M059J (cell line): ENCODE measurements around the gene LMAN1L. TPM values are rescaled to one million over a fixed set of nuclear protein-coding genes. Genes with fewer than 3 reads are reported as not detected.
A peak's percentile ranks its signal among the peaks of the same experiment; 100 is the strongest.
"Not testable (repeated sequence)": the region's sequence is repeated elsewhere in the genome, so short reads cannot be mapped to it uniquely, and the experiment has no call there.

ENCODE experiments used
- DNase-seq: peaks from one replicate; pipeline ENCODE4 v3.0.0-alpha.2; 2012; ENCODE audit warnings: low read depth
- total RNA-seq: library from RNA; depleted of rRNA; stranded (reverse); fragments of >200 nt; shearing (Covaris generic); gene quantifications from 2 replicates; pipeline ENCODE4 v1.2.3, GENCODE V29; 2014

LMAN1L gene
- total RNA-seq, 1 experiment from 2014 or later = not detected

GRCh38 chr15:74782259-74783071, 30.2 kb upstream of the LMAN1L start:
- no peak for DNase-seq

GRCh38 chr15:74783072-74783807, 29.4 kb upstream of the LMAN1L start:
- DNase-seq = no peak

- no peak for DNase-seq
These were observed 28.8 kb upstream of the LMAN1L start for GRCh38 chr15:74783808-74784175.

- DNase-seq = no peak
These were observed 28.0 kb upstream of the LMAN1L start for GRCh38 chr15:74784426-74785193.

GRCh38 chr15:74785194-74786032, 27.2 kb upstream of the LMAN1L start:
- no peak for DNase-seq

GRCh38 chr15:74786081-74786480, 26.6 kb upstream of the LMAN1L start:
- DNase-seq = not testable (repeated sequence)

GRCh38 chr15:74786551-74787165, 26.0 kb upstream of the LMAN1L start:
- no peak for DNase-seq

GRCh38 chr15:74787251-74788041, 25.2 kb upstream of the LMAN1L start:
- no peak for DNase-seq

- no peak for DNase-seq
These were observed 24.5 kb upstream of the LMAN1L start for GRCh38 chr15:74788042-74788682.

- DNase-seq = no peak
These were observed 23.9 kb upstream of the LMAN1L start for GRCh38 chr15:74788683-74789151.

GRCh38 chr15:74789171-74789631, 23.4 kb upstream of the LMAN1L start:
- DNase-seq = no peak

- DNase-seq = no peak
These were observed 22.9 kb upstream of the LMAN1L start for GRCh38 chr15:74789741-74790079.

- peak; percentile 93 for DNase-seq
These were observed 22.3 kb upstream of the LMAN1L start for GRCh38 chr15:74790080-74790916.

- no peak for DNase-seq
These were observed 21.6 kb upstream of the LMAN1L start for GRCh38 chr15:74791007-74791406.

- no peak for DNase-seq
These were observed 21.0 kb upstream of the LMAN1L start for GRCh38 chr15:74791667-74792066.

GRCh38 chr15:74792227-74793016, 20.2 kb upstream of the LMAN1L start:
- no peak for DNase-seq

GRCh38 chr15:74793135-74794028, 19.3 kb upstream of the LMAN1L start:
- no peak for DNase-seq
